Measurements from ENCODE around the gene PCDH15. TPM values are rescaled to one million over a fixed set of nuclear protein-coding genes. Genes with fewer than 3 reads are reported as not detected.
A peak's percentile ranks its signal among the peaks of the same experiment; 100 is the strongest.

Gene PCDH15
- total RNA-seq, 1 experiment from 2014 or later, result 0.61 TPM

DNA sequence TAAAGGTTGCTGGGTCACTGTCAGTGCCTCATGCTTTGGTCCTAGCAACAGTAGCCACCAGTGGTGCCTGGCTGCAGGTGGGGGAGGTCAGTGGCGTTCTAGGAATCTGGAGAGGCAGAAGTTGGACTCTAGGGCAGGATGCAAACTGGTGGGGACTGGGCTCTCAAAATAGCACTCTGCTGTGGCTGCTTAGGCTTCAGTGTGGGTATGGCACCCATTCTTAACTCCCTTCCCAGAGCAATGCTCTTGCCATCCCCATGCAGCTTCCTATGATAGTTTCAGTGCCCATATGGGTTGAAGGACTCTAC is 330.8 kb downstream of the PCDH15 start:
- Histone ChIP-seq H3K14ac (ENCODE audit: insufficient read depth, low read length) (no peak overlapping the region), H3K23ac (ENCODE audit: insufficient read length, low read depth, low read length) (no peak overlapping the region), H4K20me1 (ENCODE audit: control insufficient read depth, insufficient read depth, insufficient read length) (no peaks in the 10 kb centered on the region), H3K56ac (ENCODE audit: insufficient read length, low read depth, low read length) (no peak overlapping the region), H3K23me2 (ENCODE audit: insufficient read length, low read depth, low read length, poor library complexity, severe bottlenecking) (no peaks in the 10 kb centered on the region), H3K9ac (ENCODE audit: extremely low read depth, insufficient read length, low read length) (no peak overlapping the region), H3K9me3 (ENCODE audit: control insufficient read depth, low read depth, low read length) (no peaks in the 10 kb centered on the region), H3K4ac (ENCODE audit: low read depth, low read length) (no peak overlapping the region), H2BK120ac (ENCODE audit: low read depth, low read length, poor library complexity, severe bottlenecking) (no peak overlapping the region), H2AFZ (ENCODE audit: low read length) (no peak overlapping the region), H4K5ac (ENCODE audit: insufficient read length, low read depth, low read length) (no peak overlapping the region), H3K4me2 (ENCODE audit: insufficient read depth, insufficient read length, low read length) (no peak overlapping the region), H2AK5ac (ENCODE audit: insufficient read length, low read length) (no peak overlapping the region), H2BK20ac (ENCODE audit: low read depth, low read length, poor library complexity, severe bottlenecking) (no peak overlapping the region), H3T11ph (ENCODE audit: low read length) (no peak overlapping the region), H2BK12ac (ENCODE audit: insufficient read length, low read depth, low read length) (no peak overlapping the region), H4K8ac (replicated peaks; ENCODE audit: insufficient read length, low read depth, low read length) (no peak overlapping the region), H4K91ac (ENCODE audit: insufficient read length, low read depth, low read length) (no peak overlapping the region), H3K27me3 (ENCODE audit: insufficient read depth, low read length) (no peaks in the 10 kb centered on the region), H3K4me1 (ENCODE audit: insufficient read depth, low read length) (no peaks in the 10 kb centered on the region), H3K18ac (ENCODE audit: insufficient read length, low read depth, low read length) (no peak overlapping the region), H2BK5ac (ENCODE audit: insufficient read length, low read length) (no peak overlapping the region), H3K27ac (ENCODE audit: insufficient read length, low read depth, low read length) (no peak overlapping the region), H3K79me1 (ENCODE audit: insufficient read depth, low read depth, low read length, poor library complexity, severe bottlenecking) (no peaks in the 10 kb centered on the region), H2BK15ac (ENCODE audit: low read depth, low read length) (no peak overlapping the region), H3K79me2 (ENCODE audit: insufficient read depth, low read length) (no peaks in the 10 kb centered on the region)
- no peak overlapping the region for H3K4me3 Mint-ChIP-seq
- H3K27me3 Mint-ChIP-seq (ENCODE audit: low read depth), result no peaks in the 10 kb centered on the region
- no CpG with 5 or more reads among the region's 1 CpG for whole genome bisulfite sequencing (ENCODE audit: extremely low coverage, insufficient read length, low lambda C conversion rate)
- no peak for DNase-seq
- no peaks in the 10 kb centered on the region for H3K36me3 Mint-ChIP-seq (ENCODE audit: insufficient read depth in 1 of 3, low read depth in 3 of 3)
- peaks cover 5 to 9% of the 10 kb centered on the region in 2 experiments for H3K4me1 Mint-ChIP-seq
- no peaks in the 10 kb centered on the region; a peak in 1 of 5 replicates for H3K9me3 Mint-ChIP-seq
- 0 out of 7 replicates have a peak overlapping the region, but pooled peaks of 1 of the 3 experiments have one; percentile 45 for H3K27ac Mint-ChIP-seq
- TF ChIP-seq, protein P1, sequence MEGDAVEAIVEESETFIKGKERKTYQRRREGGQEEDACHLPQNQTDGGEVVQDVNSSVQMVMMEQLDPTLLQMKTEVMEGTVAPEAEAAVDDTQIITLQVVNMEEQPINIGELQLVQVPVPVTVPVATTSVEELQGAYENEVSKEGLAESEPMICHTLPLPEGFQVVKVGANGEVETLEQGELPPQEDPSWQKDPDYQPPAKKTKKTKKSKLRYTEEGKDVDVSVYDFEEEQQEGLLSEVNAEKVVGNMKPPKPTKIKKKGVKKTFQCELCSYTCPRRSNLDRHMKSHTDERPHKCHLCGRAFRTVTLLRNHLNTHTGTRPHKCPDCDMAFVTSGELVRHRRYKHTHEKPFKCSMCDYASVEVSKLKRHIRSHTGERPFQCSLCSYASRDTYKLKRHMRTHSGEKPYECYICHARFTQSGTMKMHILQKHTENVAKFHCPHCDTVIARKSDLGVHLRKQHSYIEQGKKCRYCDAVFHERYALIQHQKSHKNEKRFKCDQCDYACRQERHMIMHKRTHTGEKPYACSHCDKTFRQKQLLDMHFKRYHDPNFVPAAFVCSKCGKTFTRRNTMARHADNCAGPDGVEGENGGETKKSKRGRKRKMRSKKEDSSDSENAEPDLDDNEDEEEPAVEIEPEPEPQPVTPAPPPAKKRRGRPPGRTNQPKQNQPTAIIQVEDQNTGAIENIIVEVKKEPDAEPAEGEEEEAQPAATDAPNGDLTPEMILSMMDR (conservative IDR thresholded peaks at IDR 0.05), result no peak

Data from H9 (cell line).